Activated CD4-positive, alpha-beta memory T cell treated with anti-CD3 and anti-CD28 coated beads, Interleukin-2, amount 10 ng/mL, durations not matched to agents 7 days and 5 days (primary cell): ENCODE results near the gene PRR27. TPM values are rescaled to one million over a fixed set of nuclear protein-coding genes. Genes with fewer than 3 reads are reported as not detected.
A peak's percentile ranks its signal among the peaks of the same experiment; 100 is the strongest.
"Not testable (repeated sequence)": the region's sequence is repeated elsewhere in the genome, so short reads cannot be mapped to it uniquely, and the experiment has no call there.

Source experiments
- CTCF ChIA-PET: fragments of 350-600 bp; sonication (Branson Sonifier 250); formaldehyde crosslinking; loops from one replicate; lab custom pipeline; 2021; ENCODE audit warnings: antibody characterized with exemption, inconsistent platforms; lab: Charles Lee
- POLR2A ChIA-PET: fragments of 350-600 bp; sonication (Branson Sonifier 250); formaldehyde crosslinking; loops from one replicate; lab custom pipeline; 2021; ENCODE audit warnings: antibody characterized with exemption; lab: Charles Lee
- DNase-seq: peaks from one replicate; pipeline ENCODE4 v3.0.0-alpha.2; 2020
- H3K27ac Mint-ChIP-seq: one replicate; pipeline ENCODE4 v1.8.0; 2021; ENCODE audit warnings: mild to moderate bottlenecking, mixed read lengths
- H3K27me3 Mint-ChIP-seq: one replicate; pipeline ENCODE4 v1.8.0; 2021; ENCODE audit warnings: mixed read lengths
- H3K36me3 Mint-ChIP-seq: one replicate; pipeline ENCODE4 v1.8.0; 2021; ENCODE audit warnings: low read depth, mixed read lengths
- H3K4me1 Mint-ChIP-seq: one replicate; pipeline ENCODE4 v1.8.0; 2021; ENCODE audit warnings: mixed read lengths
- H3K4me3 Mint-ChIP-seq: one replicate; pipeline ENCODE4 v1.8.0; 2021; ENCODE audit warnings: mild to moderate bottlenecking, mixed read lengths
- H3K9me3 Mint-ChIP-seq: one replicate; pipeline ENCODE4 v1.8.0; 2021; ENCODE audit warnings: mixed read lengths
- total RNA-seq, 2 experiments: library from RNA; stranded (reverse); gene quantifications; one replicate each; pipeline ENCODE4 v1.2.3, GENCODE V29; 2021

The PRR27 gene
- total RNA-seq, 2 experiments from 2014 or later: not detected

DNA sequence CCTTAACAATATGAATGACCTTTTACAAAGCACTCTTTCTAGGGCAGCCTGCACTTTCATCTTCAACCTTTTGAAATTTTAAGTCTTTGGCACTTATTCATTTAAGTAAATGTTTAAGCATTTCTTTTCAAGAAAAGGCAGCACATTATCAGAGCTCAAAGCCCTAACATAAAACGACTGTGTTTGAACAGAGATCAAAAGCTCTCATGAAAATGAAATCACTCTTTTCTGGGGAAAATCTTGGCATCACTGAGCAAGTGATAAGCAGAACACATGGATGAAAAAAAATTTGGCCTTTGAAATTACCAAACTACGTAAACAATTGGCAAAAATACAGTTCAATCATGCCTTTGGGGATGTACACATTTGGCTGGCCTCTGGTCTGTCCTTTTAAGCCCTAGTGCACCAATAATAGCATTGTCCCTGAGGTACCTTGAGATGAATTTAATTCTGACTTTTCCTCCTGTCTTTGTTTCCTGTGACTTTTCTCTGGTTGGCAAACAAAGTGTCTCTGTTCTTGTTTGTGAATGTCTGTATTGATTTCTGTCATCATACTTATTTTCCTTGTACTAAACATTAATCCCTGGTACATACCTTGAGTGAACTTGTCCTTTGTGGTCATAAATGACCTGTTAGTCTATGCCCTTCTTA is 28.6 kb downstream of the PRR27 start:
- Mint-ChIP-seq H3K4me3 (no peak overlapping the region), H3K27me3 (no peaks in the 10 kb centered on the region), H3K27ac (no peak overlapping the region), H3K4me1 (no peaks in the 10 kb centered on the region), H3K36me3 (no peaks in the 10 kb centered on the region), H3K9me3 (no peaks in the 10 kb centered on the region)
- ChIA-PET CTCF (interaction anchor here (1.7 kb wide), 1 partner anchor 16 kb away, joined by 6 read pairs; no protein-coding TSS in a partner anchor), POLR2A (no interaction called here)
- DNase-seq: no peak

DNA sequence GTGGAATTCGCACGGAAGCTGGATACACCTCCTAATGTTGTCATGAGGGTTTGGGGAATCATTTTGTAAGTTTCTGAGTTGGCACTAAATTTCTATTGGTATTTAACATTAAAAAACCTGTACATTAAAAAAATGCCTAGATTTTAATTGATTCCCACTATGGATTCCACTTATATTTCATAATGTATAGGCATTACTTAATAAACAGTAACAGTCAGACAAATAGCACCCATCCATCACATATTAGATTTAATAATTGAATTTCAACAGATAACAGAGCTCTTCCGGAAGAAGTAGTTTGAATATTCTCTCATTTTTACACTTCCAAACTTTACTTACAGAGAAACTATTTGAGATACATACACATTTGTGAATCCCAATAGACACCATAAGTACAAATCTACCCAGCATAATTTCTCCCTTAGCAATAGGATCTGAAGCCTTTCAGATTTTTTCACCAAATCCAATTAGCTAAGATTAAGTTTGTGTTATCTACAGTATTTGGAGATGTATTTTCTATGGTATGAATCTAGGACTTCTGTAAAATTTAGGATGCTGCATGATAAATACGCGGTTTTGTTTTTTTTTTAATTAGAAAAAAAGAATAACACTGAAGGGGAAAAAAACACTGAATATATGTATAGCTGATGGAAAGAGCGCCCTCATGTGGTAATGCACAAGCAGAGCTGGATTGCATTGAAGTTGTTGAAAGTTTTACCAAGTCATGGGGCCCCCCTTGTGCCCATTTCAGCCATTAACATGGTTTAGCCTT is 29.3 kb downstream of the PRR27 start:
- Mint-ChIP-seq H3K27ac (no peak overlapping the region), H3K4me3 (no peak overlapping the region), H3K4me1 (no peaks in the 10 kb centered on the region), H3K27me3 (no peaks in the 10 kb centered on the region), H3K36me3 (no peaks in the 10 kb centered on the region), H3K9me3 (no peaks in the 10 kb centered on the region)
- peak; percentile 15 for DNase-seq
- ChIA-PET CTCF (interaction anchor here (0.7 to 1.7 kb wide), 3 partner anchors 9 to 595 kb away, joined by 3 to 6 read pairs (median 5); no protein-coding TSS in a partner anchor), POLR2A (no interaction called here)

DNA sequence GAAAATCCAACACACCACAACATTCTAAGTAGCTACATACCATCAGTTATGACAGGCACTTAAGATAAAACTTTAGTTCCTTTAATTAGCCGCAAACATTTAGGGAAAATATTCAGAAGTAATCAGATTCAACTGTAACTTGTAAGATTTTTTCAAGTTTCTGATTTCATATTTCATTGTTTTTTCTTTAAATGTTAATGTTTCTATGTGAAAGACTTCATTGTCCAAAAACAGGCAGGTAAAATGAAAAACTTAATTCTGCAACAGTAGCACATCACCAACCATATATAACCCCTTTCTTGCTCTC is 29.9 kb downstream of the PRR27 start:
- Mint-ChIP-seq H3K9me3 (no peaks in the 10 kb centered on the region), H3K4me3 (no peak overlapping the region), H3K4me1 (no peaks in the 10 kb centered on the region), H3K36me3 (no peaks in the 10 kb centered on the region), H3K27me3 (no peaks in the 10 kb centered on the region), H3K27ac (no peak overlapping the region)
- DNase-seq: no peak
- POLR2A ChIA-PET: no interaction called here
- CTCF ChIA-PET: interaction anchor here (0.7 to 1.7 kb wide), 3 partner anchors 8 to 596 kb away, joined by 3 to 6 read pairs (median 5); no protein-coding TSS in a partner anchor

DNA sequence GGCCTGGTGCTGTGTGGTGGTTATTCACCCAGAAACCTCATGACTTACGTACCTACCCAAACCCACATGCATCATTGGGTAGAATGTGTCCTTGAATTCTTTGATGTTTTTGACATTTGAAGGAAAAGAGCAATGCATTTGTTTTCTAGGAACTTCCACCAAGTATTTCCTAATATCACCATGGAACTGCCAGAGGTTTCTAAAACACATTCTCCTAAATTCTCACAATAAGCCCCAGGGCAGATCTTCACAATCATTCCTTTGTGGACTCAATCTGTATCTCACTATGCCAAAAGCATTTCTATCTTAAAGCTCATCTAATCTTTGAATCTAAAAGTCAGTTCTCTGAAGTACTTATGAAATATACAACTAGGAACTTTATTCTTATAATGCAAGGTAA is 33.2 kb downstream of the PRR27 start:
- Mint-ChIP-seq H3K4me1 (no peaks in the 10 kb centered on the region), H3K36me3 (no peaks in the 10 kb centered on the region), H3K27ac (no peak overlapping the region), H3K27me3 (no peaks in the 10 kb centered on the region), H3K4me3 (no peak overlapping the region), H3K9me3 (no peaks in the 10 kb centered on the region)
- no peak for DNase-seq
- POLR2A ChIA-PET: no interaction called here
- CTCF ChIA-PET: no interaction called here

DNA sequence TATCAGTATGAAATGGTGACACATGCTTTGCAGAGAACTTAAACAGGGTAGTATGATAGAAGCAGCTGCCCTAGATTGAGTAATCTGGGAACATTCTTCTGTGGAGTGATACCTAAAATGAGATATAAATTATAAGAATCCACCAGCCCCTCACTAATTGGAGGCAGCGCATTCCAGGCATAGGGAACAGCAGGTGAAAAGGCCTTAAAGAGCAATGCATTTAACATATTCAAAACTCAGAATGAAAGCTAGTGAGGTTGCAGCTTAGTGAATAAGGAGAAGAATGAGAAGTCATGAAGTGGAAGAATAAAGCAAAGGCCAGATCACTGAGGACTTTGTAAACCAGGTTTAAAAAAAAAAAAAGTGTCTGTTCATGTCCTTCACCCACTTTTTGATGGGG is 36.5 kb downstream of the PRR27 start:
- Mint-ChIP-seq H3K9me3 (no peaks in the 10 kb centered on the region), H3K4me1 (no peaks in the 10 kb centered on the region), H3K36me3 (no peaks in the 10 kb centered on the region), H3K4me3 (no peak overlapping the region), H3K27me3 (no peaks in the 10 kb centered on the region), H3K27ac (no peak overlapping the region)
- DNase-seq: no peak
- CTCF ChIA-PET: no interaction called here
- POLR2A ChIA-PET: no interaction called here

DNA sequence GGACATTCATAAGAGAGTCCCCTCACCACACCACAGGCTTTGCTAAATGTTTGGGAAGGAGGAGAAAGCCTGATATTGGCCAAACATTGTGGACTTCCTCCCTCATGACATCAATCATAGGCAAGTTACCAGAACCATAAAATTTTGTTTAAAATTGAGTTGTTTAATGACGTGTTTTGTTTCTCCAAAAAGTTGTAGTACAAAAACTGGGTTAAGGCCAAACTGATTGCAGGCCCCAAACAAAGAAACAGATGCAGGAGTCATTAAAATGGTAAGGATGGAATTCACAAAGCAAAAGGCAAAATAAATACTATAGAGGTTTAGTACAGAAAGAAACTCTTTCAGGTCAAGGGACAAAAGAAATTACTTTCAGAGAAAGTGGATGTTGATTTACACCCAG is 37.6 kb downstream of the PRR27 start:
- Mint-ChIP-seq H3K9me3 (no peaks in the 10 kb centered on the region), H3K27me3 (no peaks in the 10 kb centered on the region), H3K36me3 (no peaks in the 10 kb centered on the region), H3K4me1 (no peaks in the 10 kb centered on the region), H3K4me3 (no peak overlapping the region), H3K27ac (no peak overlapping the region)
- CTCF ChIA-PET: interaction anchor here (0.8 kb wide), 1 partner anchor 8 kb away, joined by 5 read pairs; no protein-coding TSS in a partner anchor
- POLR2A ChIA-PET: no interaction called here
- no peak for DNase-seq

GRCh38 chr4:70192895-70193294 is 38.9 kb downstream of the PRR27 start:
- H3K36me3 Mint-ChIP-seq: no peaks in the 10 kb centered on the region
- no peak overlapping the region for H3K4me3 Mint-ChIP-seq
- POLR2A ChIA-PET: no interaction called here
- H3K4me1 Mint-ChIP-seq: no peaks in the 10 kb centered on the region
- no peak for DNase-seq
- CTCF ChIA-PET: no interaction called here
- no peaks in the 10 kb centered on the region for H3K9me3 Mint-ChIP-seq
- H3K27ac Mint-ChIP-seq: no peak overlapping the region
- H3K27me3 Mint-ChIP-seq: no peaks in the 10 kb centered on the region

- H3K4me1 Mint-ChIP-seq: no peaks in the 10 kb centered on the region
- no peaks in the 10 kb centered on the region for H3K36me3 Mint-ChIP-seq
- CTCF ChIA-PET: no interaction called here
- no peak within 1 kb of the TSS for H3K27ac Mint-ChIP-seq
- no peak for DNase-seq
- no peaks in the 10 kb centered on the region for H3K27me3 Mint-ChIP-seq
- POLR2A ChIA-PET: no interaction called here
- no peaks in the 10 kb centered on the region for H3K9me3 Mint-ChIP-seq
- H3K4me3 Mint-ChIP-seq: no peak within 1 kb of the TSS
Measured at GRCh38 chr4:70195425-70195824, 41.4 kb downstream of the PRR27 start, which contains the start of gene ODAM. TSS of gene ODAM (plus strand) at chr4:70195725. CDS start at chr4:70196544, 819 bp downstream.

- ChIA-PET CTCF (no interaction called here), POLR2A (no interaction called here)
- Mint-ChIP-seq H3K4me1 (no peaks in the 10 kb centered on the region), H3K9me3 (no peaks in the 10 kb centered on the region), H3K4me3 (no peak overlapping the region), H3K27me3 (no peaks in the 10 kb centered on the region), H3K27ac (no peak overlapping the region), H3K36me3 (no peaks in the 10 kb centered on the region)
- DNase-seq: no peak
Measured at GRCh38 chr4:70196857-70197256, 42.8 kb downstream of the PRR27 start.

GRCh38 chr4:70197842-70198241 is 43.8 kb downstream of the PRR27 start:
- no peaks in the 10 kb centered on the region for H3K9me3 Mint-ChIP-seq
- DNase-seq: no peak
- CTCF ChIA-PET: interaction anchor here (1.6 kb wide), 1 partner anchor 15 kb away, joined by 6 read pairs; no protein-coding TSS in a partner anchor
- H3K27ac Mint-ChIP-seq: no peak overlapping the region
- no peaks in the 10 kb centered on the region for H3K36me3 Mint-ChIP-seq
- no peaks in the 10 kb centered on the region for H3K4me1 Mint-ChIP-seq
- POLR2A ChIA-PET: no interaction called here
- no peaks in the 10 kb centered on the region for H3K27me3 Mint-ChIP-seq
- H3K4me3 Mint-ChIP-seq: no peak overlapping the region

DNA sequence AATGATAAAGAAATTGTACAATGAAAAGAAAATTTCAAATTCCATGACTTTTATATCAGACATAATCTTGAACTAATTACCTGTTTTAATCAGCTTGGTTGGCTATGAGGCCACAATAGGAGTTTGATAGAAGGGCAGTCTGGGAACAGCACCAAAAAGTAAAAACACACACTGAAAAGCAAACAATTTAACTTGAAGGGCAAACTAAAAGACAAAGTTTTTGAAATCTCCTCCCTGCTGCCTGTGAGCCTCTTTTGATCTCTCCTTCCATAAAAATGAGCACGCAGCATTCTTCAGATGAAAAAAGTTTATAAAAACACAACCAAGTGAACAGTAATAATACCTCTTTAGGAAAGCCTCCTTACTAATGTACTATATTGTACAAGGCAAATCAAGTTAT is 49.6 kb downstream of the PRR27 start:
- no peak for DNase-seq
- POLR2A ChIA-PET: no interaction called here
- Mint-ChIP-seq H3K27me3 (no peaks in the 10 kb centered on the region), H3K4me3 (no peak overlapping the region), H3K27ac (no peak overlapping the region), H3K4me1 (no peaks in the 10 kb centered on the region), H3K36me3 (no peaks in the 10 kb centered on the region), H3K9me3 (no peaks in the 10 kb centered on the region)
- CTCF ChIA-PET: no interaction called here

GRCh38 chr4:70212752-70213151 is 58.7 kb downstream of the PRR27 start:
- DNase-seq, H3K27me3 Mint-ChIP-seq, H3K36me3 Mint-ChIP-seq, H3K27ac Mint-ChIP-seq, CTCF ChIA-PET, H3K9me3 Mint-ChIP-seq, POLR2A ChIA-PET, H3K4me3 Mint-ChIP-seq, H3K4me1 Mint-ChIP-seq: not testable (repeated sequence)
